GM10266 (cell line): Measurements from ENCODE around the gene KCNN3.
A peak's percentile ranks its signal among the peaks of the same experiment; 100 is the strongest.
"Not testable (repeated sequence)": the region's sequence is repeated elsewhere in the genome, so short reads cannot be mapped to it uniquely, and the experiment has no call there.

Experiments used
- DNase-seq: peaks from one replicate; pipeline ENCODE4 v3.0.0; 2012; ENCODE audit errors: extremely low spot score
- CTCF ChIP-seq: IDR thresholded peaks from 2 replicates; pipeline ENCODE4 v1.5.1; 2012; ENCODE audit warnings: mild to moderate bottlenecking, low read depth; ENCODE audit not compliant: control insufficient read depth, insufficient read depth; ENCODE audit errors: missing control alignments

The KCNN3 gene

GRCh38 chr1:154870115-154870571 is at the start of gene KCNN3:
TSS of gene KCNN3 (minus strand) at chr1:154870281. CDS start at chr1:154869964, 317 bp downstream.
- peak; percentile 95 for DNase-seq
- no peak for TF ChIP-seq CTCF

- no peak for TF ChIP-seq CTCF
- no peak for DNase-seq
These were observed 43.2 kb upstream of the KCNN3 start for GRCh38 chr1:154913273-154913672.

- DNase-seq = no peak
- no peak for TF ChIP-seq CTCF
These were observed 42.7 kb upstream of the KCNN3 start for GRCh38 chr1:154912755-154913154.

- TF ChIP-seq CTCF = no peak
- no peak for DNase-seq
These were observed 41.8 kb upstream of the KCNN3 start for GRCh38 chr1:154911691-154912550.

- no peak for TF ChIP-seq CTCF
- no peak for DNase-seq
These were observed 40.8 kb upstream of the KCNN3 start for GRCh38 chr1:154910851-154911250.

- no peak for TF ChIP-seq CTCF
- no peak for DNase-seq
These were observed 38.9 kb upstream of the KCNN3 start for GRCh38 chr1:154908937-154909336.

GRCh38 chr1:154908129-154908528 is 38.0 kb upstream of the KCNN3 start:
- not testable (repeated sequence) for DNase-seq

- DNase-seq = no peak
These were observed 36.6 kb upstream of the KCNN3 start for GRCh38 chr1:154906621-154907081.

More at GRCh38 chr1:154906621-154907081, 36.6 kb upstream of the KCNN3 start:
- TF ChIP-seq CTCF = no peak
